NCI-H748 (cell line): ENCODE data around the gene ANKRD9.

Source experiments
- DNase-seq: peaks from one replicate; lab custom pipeline; 2025; ENCODE audit not compliant: unreplicated experiment; lab: John Stamatoyannopoulos, UW

Gene ANKRD9

GRCh38 chr14:102499401-102500157, 10.0 kb downstream of the ANKRD9 start:
- no peak for DNase-seq

- no peak for DNase-seq
Measured at GRCh38 chr14:102498678-102499265, 10.8 kb downstream of the ANKRD9 start.

GRCh38 chr14:102497998-102498677, 11.4 kb downstream of the ANKRD9 start:
- no peak for DNase-seq

GRCh38 chr14:102496958-102497744, 12.4 kb downstream of the ANKRD9 start:
- no peak for DNase-seq

GRCh38 chr14:102496331-102496691, 13.3 kb downstream of the ANKRD9 start:
- DNase-seq = no peak

GRCh38 chr14:102495491-102496330, 13.9 kb downstream of the ANKRD9 start:
- DNase-seq = no peak

- DNase-seq = no peak
Measured at GRCh38 chr14:102493585-102493984, 16.0 kb downstream of the ANKRD9 start.

- no peak for DNase-seq
Measured at GRCh38 chr14:102493096-102493495, 16.5 kb downstream of the ANKRD9 start.

GRCh38 chr14:102492531-102492910, 17.1 kb downstream of the ANKRD9 start:
- no peak for DNase-seq

GRCh38 chr14:102491786-102492530, 17.6 kb downstream of the ANKRD9 start:
- DNase-seq = no peak

GRCh38 chr14:102491366-102491765, 18.2 kb downstream of the ANKRD9 start:
- DNase-seq = no peak

- DNase-seq = no peak
Measured at GRCh38 chr14:102490456-102490855, 19.1 kb downstream of the ANKRD9 start.

- no peak for DNase-seq
Measured at GRCh38 chr14:102487204-102487577, 22.4 kb downstream of the ANKRD9 start.

- no peak for DNase-seq
Measured at GRCh38 chr14:102486513-102487203, 22.9 kb downstream of the ANKRD9 start.

GRCh38 chr14:102485693-102486512, 23.7 kb downstream of the ANKRD9 start:
- no peak for DNase-seq

GRCh38 chr14:102484316-102484715, 25.3 kb downstream of the ANKRD9 start:
- no peak for DNase-seq

GRCh38 chr14:102481791-102482238, 27.8 kb downstream of the ANKRD9 start:
- DNase-seq = no peak

- DNase-seq = no peak
Measured at GRCh38 chr14:102481371-102481770, 28.2 kb downstream of the ANKRD9 start.
